Right lobe of liver (tissue), 6 donors: ENCODE results near the gene EID1. TPM values are rescaled to one million over a fixed set of nuclear protein-coding genes. Genes with fewer than 3 reads are reported as not detected.

Experiments
- ATAC-seq, 4 donors: fragments of 200-7000 bp; cut with Tn5 transposase; one replicate each; pipeline ENCODE4 v1.9.1; 2020; ENCODE audit warnings: mild to moderate bottlenecking in 4 of 4, moderate library complexity in 4 of 4
- DNase-seq, 3 donors: peaks; one replicate each; pipeline ENCODE4 v3.0.0-alpha.2; 2020
- H3K27ac ChIP-seq, 3 donors: fragments of 200-600 bp; one replicate each; pipeline ENCODE4 v1.8.0; 2022
- H3K27me3 ChIP-seq, 2 donors: fragments of 200-600 bp; one replicate each; pipeline ENCODE4 v1.8.0; 2022
- H3K36me3 ChIP-seq, 4 donors: fragments of 200-600 bp; sonication (generic) in 1 of 4; one replicate each; pipeline versions ENCODE4 v1.5.1 to v1.8.0; 2017 to 2022; ENCODE audit warnings: control low read depth in 1 of 4
- H3K4me1 ChIP-seq, 4 donors: fragments of 200-600 bp; sonication (generic) in 1 of 4; one replicate each; pipeline versions ENCODE4 v1.5.1 to v1.8.0; 2017 to 2022; ENCODE audit warnings: control low read depth in 1 of 4
- H3K4me3 ChIP-seq, 3 donors: fragments of 200-600 bp; one replicate each; pipeline ENCODE4 v1.8.0; 2022
- H3K9me3 ChIP-seq, 4 donors: fragments of 200-600 bp; sonication (generic) in 1 of 4; one replicate each; pipeline versions ENCODE4 v1.5.1 to v1.8.0; 2017 to 2022; ENCODE audit warnings: control low read depth in 1 of 4
- CTCF ChIP-seq, 4 donors: fragments of 200-600 bp in 3 of 4; fragments of 450-650 bp in 1 of 4; IDR thresholded peaks; one replicate each; pipeline versions ENCODE4 v1.5.1 to v1.8.0; 2016 to 2022; ENCODE audit warnings: antibody characterized with exemption in 4 of 4, mild to moderate bottlenecking in 2 of 4
- POLR2A ChIP-seq: fragments of 450-650 bp; IDR thresholded peaks from one replicate; pipeline ENCODE4 v1.6.1; 2017; ENCODE audit warnings: antibody characterized with exemption, mild to moderate bottlenecking
- WGBS: methylation state at CpG from one replicate; pipeline ENCODE4 v1.1.6; 2018; ENCODE audit warnings: low coverage, low lambda C conversion rate; ENCODE audit not compliant: insufficient coverage; ENCODE audit errors: missing lambda C conversion rate; 5-methylcytosine and 5-hydroxymethylcytosine counted together
- intact Hi-C, 2 donors: fragments of 100-400 bp; cut with DNase I; formaldehyde crosslinking; loops; one replicate each; pipeline versions ENCODE4 v1.11.2 to v1.14.1; 2022
- total RNA-seq, 6 experiments: library from RNA; depleted of rRNA in 2 of 6; stranded (reverse); fragments of >200 nt in 2 of 6; fragmentation: NEBNext Ultra II Directional in 3 of 6; extraction: Animal tissue kit (Norgen Biotek cat#: 25700) in 3 of 6; gene quantifications; one replicate each; pipeline versions ENCODE4 v1.1.0 to v1.2.4, GENCODE V29; 2016 to 2023
- donor health status: DM: no; HTN: yes; CAD: no.
- donor health status: DM: no; HTN: no; CAD: no.
- donor health status: DM: no; HTN: no; CAD: no.
- donor health status: DM: no; HTN: yes; CAD: no.
- donor health status: DM: no; HTN: yes; CAD: no.

Gene EID1
- total RNA-seq, 6 experiments from 2014 or later: 33.6 to 69.3 (median 47.5) TPM

DNA sequence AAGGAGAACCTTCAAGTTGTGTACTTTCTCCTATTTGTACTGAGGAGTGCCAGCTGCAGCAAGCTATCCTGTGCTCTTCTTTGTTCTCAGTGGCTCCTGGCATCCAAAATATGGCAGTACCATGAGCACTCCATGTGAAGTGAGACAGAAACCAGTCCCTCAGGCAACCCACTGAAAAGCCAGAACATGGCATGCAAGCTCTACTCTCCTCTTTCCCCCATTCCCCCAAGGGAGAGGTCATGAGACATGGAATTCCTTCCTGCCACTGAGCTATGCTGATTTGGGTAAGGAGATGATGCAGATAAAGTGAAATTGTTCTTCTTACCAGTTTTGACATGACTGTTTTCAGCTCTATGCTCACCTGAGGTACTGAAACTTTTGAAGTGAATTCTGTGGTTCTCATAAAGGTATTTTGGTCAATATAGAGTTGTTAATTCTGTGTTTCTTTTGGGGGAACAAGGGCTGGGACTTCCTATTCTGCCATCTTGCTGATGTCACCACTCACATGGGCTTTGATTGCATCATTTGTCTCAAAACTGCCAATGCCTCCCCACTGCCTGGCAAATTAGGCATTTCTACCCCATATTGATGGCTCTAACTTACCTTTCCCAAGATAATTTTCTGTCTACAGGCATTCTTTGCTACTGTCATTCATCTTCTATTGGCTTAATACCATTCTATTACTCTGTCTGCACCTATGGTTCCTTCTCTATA, 44.3 kb upstream of the EID1 start:
- Histone ChIP-seq H3K4me3 (no peak overlapping the region), H3K4me1 (no peaks in the 10 kb centered on the region), H3K36me3 (no peaks in the 10 kb centered on the region), H3K27ac (no peak overlapping the region), H3K9me3 (no peaks in the 10 kb centered on the region), H3K27me3 (no peaks in the 10 kb centered on the region)
- no peak for ATAC-seq
- TF ChIP-seq POLR2A (no peak), CTCF (IDR thresholded peaks at IDR 0.05) (no peak)
- DNase-seq: no peak
- intact Hi-C loops: no loop called here

GRCh38 chr15:48834756-48835155, 43.2 kb upstream of the EID1 start:
- Histone ChIP-seq H3K27ac (no peak overlapping the region), H3K27me3 (no peaks in the 10 kb centered on the region), H3K4me3 (no peak overlapping the region), H3K36me3 (no peaks in the 10 kb centered on the region), H3K9me3 (no peaks in the 10 kb centered on the region), H3K4me1 (no peaks in the 10 kb centered on the region)
- DNase-seq (no peak), ATAC-seq (no peak)
- intact Hi-C loops: no loop called here
- TF ChIP-seq POLR2A: no peak
- no peak for TF ChIP-seq CTCF (IDR thresholded peaks at IDR 0.05)
- WGBS: 59% methylated on average over 4 of the region's 5 CpGs

DNA sequence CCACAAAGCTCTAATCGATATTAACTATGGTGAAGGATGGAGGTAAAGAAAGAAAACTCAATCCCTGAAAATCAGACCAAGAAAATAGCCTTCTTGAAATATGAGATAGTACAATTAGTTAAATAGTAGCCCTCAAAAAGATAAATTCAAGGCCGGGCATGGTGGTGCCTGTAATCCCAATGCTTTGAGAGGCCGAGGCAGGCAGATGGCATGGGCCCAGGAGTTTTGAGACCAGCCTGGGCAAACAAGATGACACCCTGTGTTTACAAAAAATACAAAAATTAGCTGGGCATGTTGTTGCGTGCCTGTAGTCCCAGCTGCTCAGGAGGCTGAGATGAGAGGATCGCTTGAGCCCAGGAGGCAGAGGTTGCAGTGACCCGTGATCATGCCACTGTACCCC, 35.4 kb upstream of the EID1 start:
- TF ChIP-seq POLR2A (no peak), CTCF (IDR thresholded peaks at IDR 0.05) (no peak)
- ATAC-seq (no peak), DNase-seq (no peak)
- Histone ChIP-seq H3K36me3 (no peaks in the 10 kb centered on the region), H3K4me3 (no peak overlapping the region), H3K4me1 (no peaks in the 10 kb centered on the region), H3K9me3 (no peaks in the 10 kb centered on the region), H3K27ac (no peak overlapping the region), H3K27me3 (no peaks in the 10 kb centered on the region)
- 86% methylated on average over 4 of the region's 6 CpGs for WGBS
- intact Hi-C loops: no loop called here

GRCh38 chr15:48845123-48845522, 32.8 kb upstream of the EID1 start:
- ATAC-seq: no peak

More at GRCh38 chr15:48845123-48845522, 32.8 kb upstream of the EID1 start:
- no peak for TF ChIP-seq POLR2A
- no peak for TF ChIP-seq CTCF (IDR thresholded peaks at IDR 0.05)
- intact Hi-C loops: no loop called here
- H3K27ac ChIP-seq: no peak overlapping the region
- no peaks in the 10 kb centered on the region for H3K4me1 ChIP-seq
- H3K9me3 ChIP-seq: no peaks in the 10 kb centered on the region
- no peak overlapping the region for H3K4me3 ChIP-seq
- no peaks in the 10 kb centered on the region for H3K27me3 ChIP-seq
- DNase-seq: no peak
- WGBS: 80% methylated on average over 1 of the region's 1 CpG
- H3K36me3 ChIP-seq: no peaks in the 10 kb centered on the region
